Gastroesophageal sphincter (tissue), 4 donors: Measurements from ENCODE around the gene ADRA2C. TPM values are rescaled to one million over a fixed set of nuclear protein-coding genes. Genes with fewer than 3 reads are reported as not detected.

Experiments used
- ATAC-seq: fragments of 150-250 bp; one replicate; pipeline ENCODE4 v1.9.1; 2016; ENCODE audit warnings: mild to moderate bottlenecking, moderate library complexity
- H3K27ac ChIP-seq, 4 donors: fragments of 200-600 bp; sonication (generic) in 3 of 4; 1 replicate in 3 of 4; 2 replicates in 1 of 4; pipeline ENCODE4 v1.5.1; 2016 to 2019
- H3K27me3 ChIP-seq: fragments of 200-600 bp; sonication (generic); one replicate; pipeline ENCODE4 v1.5.1; 2019
- H3K36me3 ChIP-seq, 2 donors: fragments of 200-600 bp; sonication (generic); one replicate each; pipeline ENCODE4 v1.5.1; 2019; ENCODE audit warnings: control low read depth in 1 of 2
- H3K4me1 ChIP-seq, 3 donors: fragments of 200-600 bp; sonication (generic); 1 replicate in 2 of 3; 2 replicates in 1 of 3; pipeline ENCODE4 v1.5.1; 2016 to 2019; ENCODE audit warnings: control low read depth in 2 of 3
- H3K4me3 ChIP-seq, 2 donors: fragments of 200-600 bp; sonication (generic); one replicate each; pipeline ENCODE4 v1.5.1; 2019; ENCODE audit warnings: mild to moderate bottlenecking in 1 of 2, moderate library complexity in 1 of 2
- H3K9me3 ChIP-seq, 3 donors: fragments of 200-600 bp; sonication (generic); one replicate each; pipeline ENCODE4 v1.5.1; 2017 to 2019; ENCODE audit warnings: control low read depth in 2 of 3
- EP300 ChIP-seq: sonication (generic); formaldehyde crosslinking; IDR thresholded peaks from one replicate; pipeline ENCODE4 v1.6.1; 2017; ENCODE audit warnings: antibody characterized with exemption, mild to moderate bottlenecking
- POLR2A ChIP-seq, 2 donors: fragments of 450-650 bp; IDR thresholded peaks; one replicate each; pipeline ENCODE4 v1.6.1; 2017; ENCODE audit warnings: antibody characterized with exemption in 2 of 2, mild to moderate bottlenecking in 2 of 2, moderate library complexity in 1 of 2
- POLR2AphosphoS5 ChIP-seq: sonication (generic); formaldehyde crosslinking; IDR thresholded peaks from one replicate; pipeline ENCODE4 v1.6.1; 2017; ENCODE audit warnings: antibody characterized with exemption
- WGBS, 2 donors: methylation state at CpG; one replicate each; pipeline ENCODE4 v1.1.5; 2018; ENCODE audit warnings: low coverage in 1 of 2; 5-methylcytosine and 5-hydroxymethylcytosine counted together
- total RNA-seq, 4 donors: library from RNA; depleted of rRNA; stranded (reverse); fragments of >200 nt; gene quantifications; one replicate each; pipeline ENCODE4 v1.1.0, GENCODE V29; 2016
- TF ChIP-seq, protein P1 (sequence below), 4 experiments: fragments of 200-600 bp in 2 of 4; fragments of 450-650 bp in 2 of 4; sonication (generic) in 1 of 4; IDR thresholded peaks; one replicate each; pipeline ENCODE4 v1.5.1; 2017 to 2019; ENCODE audit warnings: antibody characterized with exemption in 4 of 4, mild to moderate bottlenecking in 2 of 4, moderate library complexity in 2 of 4

Gene ADRA2C
- total RNA-seq, 4 donors from 2014 or later, result 1.2 to 26.5 (median 6.1) TPM

GRCh38 chr4:3772632-3773031 is 6.4 kb downstream of the ADRA2C start:
- no peak overlapping the region for H3K4me3 ChIP-seq
- TF ChIP-seq POLR2A (IDR thresholded peaks at IDR 0.05) (no peak), POLR2AphosphoS5 (no peak), EP300 (no peak)
- TF ChIP-seq, protein P1, sequence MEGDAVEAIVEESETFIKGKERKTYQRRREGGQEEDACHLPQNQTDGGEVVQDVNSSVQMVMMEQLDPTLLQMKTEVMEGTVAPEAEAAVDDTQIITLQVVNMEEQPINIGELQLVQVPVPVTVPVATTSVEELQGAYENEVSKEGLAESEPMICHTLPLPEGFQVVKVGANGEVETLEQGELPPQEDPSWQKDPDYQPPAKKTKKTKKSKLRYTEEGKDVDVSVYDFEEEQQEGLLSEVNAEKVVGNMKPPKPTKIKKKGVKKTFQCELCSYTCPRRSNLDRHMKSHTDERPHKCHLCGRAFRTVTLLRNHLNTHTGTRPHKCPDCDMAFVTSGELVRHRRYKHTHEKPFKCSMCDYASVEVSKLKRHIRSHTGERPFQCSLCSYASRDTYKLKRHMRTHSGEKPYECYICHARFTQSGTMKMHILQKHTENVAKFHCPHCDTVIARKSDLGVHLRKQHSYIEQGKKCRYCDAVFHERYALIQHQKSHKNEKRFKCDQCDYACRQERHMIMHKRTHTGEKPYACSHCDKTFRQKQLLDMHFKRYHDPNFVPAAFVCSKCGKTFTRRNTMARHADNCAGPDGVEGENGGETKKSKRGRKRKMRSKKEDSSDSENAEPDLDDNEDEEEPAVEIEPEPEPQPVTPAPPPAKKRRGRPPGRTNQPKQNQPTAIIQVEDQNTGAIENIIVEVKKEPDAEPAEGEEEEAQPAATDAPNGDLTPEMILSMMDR (IDR thresholded peaks at IDR 0.05), result no peak
- H3K36me3 ChIP-seq, result no peaks in the 10 kb centered on the region
- H3K4me1 ChIP-seq, result no peaks in the 10 kb centered on the region
- ATAC-seq, result no peak
- no peaks in the 10 kb centered on the region for H3K9me3 ChIP-seq
- no peak overlapping the region for H3K27ac ChIP-seq
- H3K27me3 ChIP-seq, result peaks cover 99% of the 10 kb centered on the region
- 83% methylated on average over 1 of the region's 8 CpGs; no CpG with 5 or more reads in 1 of the 2 donors for WGBS, 2 donors

GRCh38 chr4:3773552-3774001 is 7.4 kb downstream of the ADRA2C start:
- TF ChIP-seq EP300 (no peak), POLR2A (IDR thresholded peaks at IDR 0.05) (no peak), POLR2AphosphoS5 (no peak)
- TF ChIP-seq, protein P1 (IDR thresholded peaks at IDR 0.05), result no peak
- Histone ChIP-seq H3K9me3 (peaks cover 0 to 7% (median 0%) of the 10 kb centered on the region in 3 donors), H3K27ac (no peak overlapping the region), H3K27me3 (peaks cover 99% of the 10 kb centered on the region), H3K36me3 (no peaks in the 10 kb centered on the region), H3K4me3 (no peak overlapping the region), H3K4me1 (no peaks in the 10 kb centered on the region)
- ATAC-seq, result no peak
- WGBS, 2 donors, result 76 to 80% methylated on average over 2 to 5 of the region's 17 CpGs

- ATAC-seq, result no peak
- TF ChIP-seq, protein P1 (IDR thresholded peaks at IDR 0.05), result no peak
- TF ChIP-seq POLR2AphosphoS5 (no peak), EP300 (no peak), POLR2A (IDR thresholded peaks at IDR 0.05) (no peak)
- H3K9me3 ChIP-seq, result peaks cover 0 to 9% (median 0%) of the 10 kb centered on the region in 3 donors
- no peaks in the 10 kb centered on the region for H3K4me1 ChIP-seq
- 36 to 67% methylated on average over 3 to 14 of the region's 19 CpGs for WGBS, 2 donors
- H3K27ac ChIP-seq, result no peak overlapping the region
- H3K4me3 ChIP-seq, result no peak overlapping the region
- H3K36me3 ChIP-seq, result no peaks in the 10 kb centered on the region
- H3K27me3 ChIP-seq, result peaks cover 99% of the 10 kb centered on the region
These were observed 8.2 kb downstream of the ADRA2C start for GRCh38 chr4:3774253-3774883.

- no peaks in the 10 kb centered on the region for H3K36me3 ChIP-seq
- H3K4me1 ChIP-seq, result no peaks in the 10 kb centered on the region
- H3K4me3 ChIP-seq, result no peak overlapping the region
- 32 to 44% methylated on average over 10 of the region's 16 CpGs for WGBS, 2 donors
- ATAC-seq, result no peak
- H3K27me3 ChIP-seq, result peaks cover 99% of the 10 kb centered on the region
- TF ChIP-seq POLR2A (IDR thresholded peaks at IDR 0.05) (no peak), EP300 (no peak), POLR2AphosphoS5 (no peak)
- TF ChIP-seq, protein P1 (IDR thresholded peaks at IDR 0.05), result no peak
- peaks cover 0 to 9% (median 0%) of the 10 kb centered on the region in 3 donors for H3K9me3 ChIP-seq
- no peak overlapping the region for H3K27ac ChIP-seq
These were observed 8.8 kb downstream of the ADRA2C start for GRCh38 chr4:3775005-3775404.

DNA sequence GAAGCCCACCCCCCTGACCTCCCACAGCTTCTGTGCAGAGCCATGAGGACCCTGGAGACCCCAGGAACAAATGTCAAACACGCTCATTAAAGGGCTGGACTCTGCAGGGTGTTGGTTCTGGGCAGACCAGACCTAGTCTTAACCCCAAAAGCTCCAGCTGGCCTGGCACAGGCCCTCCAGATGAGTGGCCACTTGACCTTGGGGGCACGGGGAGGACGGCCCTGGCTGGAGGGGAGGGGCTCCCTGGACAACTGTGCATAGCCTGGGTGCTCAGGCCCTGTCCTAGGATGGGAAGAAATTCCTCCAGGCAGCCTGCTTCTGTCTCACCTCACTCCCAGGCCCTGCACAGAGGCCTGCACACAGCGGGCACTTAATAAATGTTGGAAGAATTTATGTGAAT is 9.4 kb downstream of the ADRA2C start:
- H3K9me3 ChIP-seq, result peaks cover 0 to 9% (median 0%) of the 10 kb centered on the region in 3 donors
- H3K4me3 ChIP-seq, result no peak overlapping the region
- no peak overlapping the region for H3K27ac ChIP-seq
- TF ChIP-seq POLR2A (IDR thresholded peaks at IDR 0.05) (no peak), EP300 (no peak), POLR2AphosphoS5 (no peak)
- TF ChIP-seq, protein P1 (IDR thresholded peaks at IDR 0.05), result no peak
- no CpG with 5 or more reads among the region's 4 CpGs for WGBS, 2 donors
- peaks cover 99% of the 10 kb centered on the region for H3K27me3 ChIP-seq
- H3K36me3 ChIP-seq, result no peaks in the 10 kb centered on the region
- H3K4me1 ChIP-seq, result no peaks in the 10 kb centered on the region
- ATAC-seq, result no peak
